Gastroesophageal sphincter (tissue), 3 donors: ENCODE measurements around the gene REC114.

Experiments used
- EP300 ChIP-seq: sonication (generic); formaldehyde crosslinking; IDR thresholded peaks from one replicate; pipeline ENCODE4 v1.6.1; 2017; ENCODE audit warnings: antibody characterized with exemption, mild to moderate bottlenecking
- POLR2A ChIP-seq, 2 donors: fragments of 450-650 bp; IDR thresholded peaks; one replicate each; pipeline ENCODE4 v1.6.1; 2017; ENCODE audit warnings: antibody characterized with exemption in 2 of 2, mild to moderate bottlenecking in 2 of 2, moderate library complexity in 1 of 2
- POLR2AphosphoS5 ChIP-seq: sonication (generic); formaldehyde crosslinking; IDR thresholded peaks from one replicate; pipeline ENCODE4 v1.6.1; 2017; ENCODE audit warnings: antibody characterized with exemption
- TF ChIP-seq, protein P1 (sequence below), 4 experiments: fragments of 200-600 bp in 2 of 4; fragments of 450-650 bp in 2 of 4; sonication (generic) in 1 of 4; IDR thresholded peaks; one replicate each; pipeline ENCODE4 v1.5.1; 2017 to 2019; ENCODE audit warnings: antibody characterized with exemption in 4 of 4, mild to moderate bottlenecking in 2 of 4, moderate library complexity in 2 of 4

DNA sequence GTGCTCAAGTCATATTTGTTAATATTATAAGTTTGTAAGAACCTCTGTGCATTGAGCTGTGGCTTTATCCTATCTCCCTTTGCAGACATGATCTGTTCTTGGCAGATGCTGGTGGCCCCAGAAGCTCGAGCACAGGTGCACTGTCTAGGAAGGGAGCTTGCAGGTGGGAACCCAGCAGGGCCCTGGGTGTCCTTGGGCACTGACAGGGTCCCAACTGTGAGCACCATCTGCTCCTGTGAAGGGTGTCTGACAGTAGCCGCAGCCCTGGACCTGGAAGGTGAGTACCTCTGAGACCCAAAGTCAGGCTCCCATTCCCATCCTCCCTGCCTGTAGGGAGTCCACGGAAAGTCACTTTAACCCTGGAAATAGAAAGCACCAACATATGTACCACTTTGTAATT is 2.4 kb upstream of the REC114 start:
- TF ChIP-seq, protein P1, sequence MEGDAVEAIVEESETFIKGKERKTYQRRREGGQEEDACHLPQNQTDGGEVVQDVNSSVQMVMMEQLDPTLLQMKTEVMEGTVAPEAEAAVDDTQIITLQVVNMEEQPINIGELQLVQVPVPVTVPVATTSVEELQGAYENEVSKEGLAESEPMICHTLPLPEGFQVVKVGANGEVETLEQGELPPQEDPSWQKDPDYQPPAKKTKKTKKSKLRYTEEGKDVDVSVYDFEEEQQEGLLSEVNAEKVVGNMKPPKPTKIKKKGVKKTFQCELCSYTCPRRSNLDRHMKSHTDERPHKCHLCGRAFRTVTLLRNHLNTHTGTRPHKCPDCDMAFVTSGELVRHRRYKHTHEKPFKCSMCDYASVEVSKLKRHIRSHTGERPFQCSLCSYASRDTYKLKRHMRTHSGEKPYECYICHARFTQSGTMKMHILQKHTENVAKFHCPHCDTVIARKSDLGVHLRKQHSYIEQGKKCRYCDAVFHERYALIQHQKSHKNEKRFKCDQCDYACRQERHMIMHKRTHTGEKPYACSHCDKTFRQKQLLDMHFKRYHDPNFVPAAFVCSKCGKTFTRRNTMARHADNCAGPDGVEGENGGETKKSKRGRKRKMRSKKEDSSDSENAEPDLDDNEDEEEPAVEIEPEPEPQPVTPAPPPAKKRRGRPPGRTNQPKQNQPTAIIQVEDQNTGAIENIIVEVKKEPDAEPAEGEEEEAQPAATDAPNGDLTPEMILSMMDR (IDR thresholded peaks at IDR 0.05): no peak
- no peak for TF ChIP-seq EP300
- no peak for TF ChIP-seq POLR2AphosphoS5
- no peak for TF ChIP-seq POLR2A (IDR thresholded peaks at IDR 0.05)
